Measurements from ENCODE around the gene CCL26. TPM values are rescaled to one million over a fixed set of nuclear protein-coding genes. Genes with fewer than 3 reads are reported as not detected.
A peak's percentile ranks its signal among the peaks of the same experiment; 100 is the strongest.
"Not testable (repeated sequence)": the region's sequence is repeated elsewhere in the genome, so short reads cannot be mapped to it uniquely, and the experiment has no call there.

Gene CCL26
- total RNA-seq, 6 experiments from 2014 or later = 2.9 to 6.3 (median 4.4) TPM

GRCh38 chr7:75771224-75771623 is 787 bp downstream of the CCL26 start:
- no peaks in the 10 kb centered on the region for H3K36me3 Mint-ChIP-seq (ENCODE audit: low read depth)
- TF ChIP-seq, protein P1, sequence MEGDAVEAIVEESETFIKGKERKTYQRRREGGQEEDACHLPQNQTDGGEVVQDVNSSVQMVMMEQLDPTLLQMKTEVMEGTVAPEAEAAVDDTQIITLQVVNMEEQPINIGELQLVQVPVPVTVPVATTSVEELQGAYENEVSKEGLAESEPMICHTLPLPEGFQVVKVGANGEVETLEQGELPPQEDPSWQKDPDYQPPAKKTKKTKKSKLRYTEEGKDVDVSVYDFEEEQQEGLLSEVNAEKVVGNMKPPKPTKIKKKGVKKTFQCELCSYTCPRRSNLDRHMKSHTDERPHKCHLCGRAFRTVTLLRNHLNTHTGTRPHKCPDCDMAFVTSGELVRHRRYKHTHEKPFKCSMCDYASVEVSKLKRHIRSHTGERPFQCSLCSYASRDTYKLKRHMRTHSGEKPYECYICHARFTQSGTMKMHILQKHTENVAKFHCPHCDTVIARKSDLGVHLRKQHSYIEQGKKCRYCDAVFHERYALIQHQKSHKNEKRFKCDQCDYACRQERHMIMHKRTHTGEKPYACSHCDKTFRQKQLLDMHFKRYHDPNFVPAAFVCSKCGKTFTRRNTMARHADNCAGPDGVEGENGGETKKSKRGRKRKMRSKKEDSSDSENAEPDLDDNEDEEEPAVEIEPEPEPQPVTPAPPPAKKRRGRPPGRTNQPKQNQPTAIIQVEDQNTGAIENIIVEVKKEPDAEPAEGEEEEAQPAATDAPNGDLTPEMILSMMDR (IDR thresholded peaks at IDR 0.05) = no peak
- DNase-seq = peak; percentile 78
- H3K27me3 Mint-ChIP-seq (ENCODE audit: insufficient read depth) = peaks cover 1% of the 10 kb centered on the region; the same call in 1 of the 2 replicates
- peaks cover 26% of the 10 kb centered on the region for H3K4me1 Mint-ChIP-seq (ENCODE audit: low read depth)
- H3K9me3 Mint-ChIP-seq = no peaks in the 10 kb centered on the region
- H3K4me3 Mint-ChIP-seq = peak overlapping the region; percentile 3; the same call in 1 of the 2 replicates
- peak overlapping the region; percentile 85 for H3K27ac Mint-ChIP-seq

GRCh38 chr7:75762350-75762917 is 9.6 kb downstream of the CCL26 start:
- H3K4me3 Mint-ChIP-seq = no peak overlapping the region
- no peak overlapping the region for H3K27ac Mint-ChIP-seq
- H3K27me3 Mint-ChIP-seq (ENCODE audit: insufficient read depth) = peaks cover 2% of the 10 kb centered on the region; the same call in 1 of the 2 replicates
- DNase-seq = peak; percentile 76
- no peaks in the 10 kb centered on the region for H3K36me3 Mint-ChIP-seq (ENCODE audit: low read depth)
- TF ChIP-seq, protein P1 (IDR thresholded peaks at IDR 0.05) = peak; percentile 84
- H3K9me3 Mint-ChIP-seq = no peaks in the 10 kb centered on the region
- H3K4me1 Mint-ChIP-seq (ENCODE audit: low read depth) = peaks cover 7% of the 10 kb centered on the region

DNA sequence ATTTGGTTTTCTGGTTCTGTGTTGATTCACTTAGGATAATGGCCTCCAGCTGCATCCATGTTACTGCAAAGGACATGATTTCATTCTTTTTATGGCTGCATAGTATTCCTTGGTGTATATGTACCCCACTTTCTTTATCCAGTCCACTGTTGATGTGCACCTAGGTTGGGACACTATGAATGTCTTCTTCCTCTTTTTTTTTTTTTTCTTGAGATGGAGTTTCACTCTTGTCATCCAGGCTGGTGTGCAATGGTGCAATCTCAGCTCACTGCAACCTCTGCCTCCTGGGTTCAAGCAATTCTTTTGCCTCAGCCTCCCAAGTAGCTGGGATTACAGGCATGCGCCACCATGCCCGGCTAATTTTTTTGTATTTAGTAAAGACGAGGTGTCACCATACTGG is 10.2 kb downstream of the CCL26 start:
- not testable (repeated sequence) for H3K4me1 Mint-ChIP-seq (ENCODE audit: low read depth); DNase-seq; H3K4me3 Mint-ChIP-seq; H3K9me3 Mint-ChIP-seq; H3K27ac Mint-ChIP-seq; H3K36me3 Mint-ChIP-seq (ENCODE audit: low read depth); H3K27me3 Mint-ChIP-seq (ENCODE audit: insufficient read depth)

GRCh38 chr7:75758491-75758890 is 13.5 kb downstream of the CCL26 start:
- Mint-ChIP-seq H3K27me3 (ENCODE audit: insufficient read depth) (peaks cover 2% of the 10 kb centered on the region; the same call in 1 of the 2 replicates), H3K4me1 (ENCODE audit: low read depth) (peaks cover 10% of the 10 kb centered on the region), H3K4me3 (no peak overlapping the region), H3K36me3 (ENCODE audit: low read depth) (no peaks in the 10 kb centered on the region), H3K27ac (no peak overlapping the region), H3K9me3 (no peaks in the 10 kb centered on the region)
- TF ChIP-seq, protein P1 (IDR thresholded peaks at IDR 0.05) = no peak
- no peak for DNase-seq

DNA sequence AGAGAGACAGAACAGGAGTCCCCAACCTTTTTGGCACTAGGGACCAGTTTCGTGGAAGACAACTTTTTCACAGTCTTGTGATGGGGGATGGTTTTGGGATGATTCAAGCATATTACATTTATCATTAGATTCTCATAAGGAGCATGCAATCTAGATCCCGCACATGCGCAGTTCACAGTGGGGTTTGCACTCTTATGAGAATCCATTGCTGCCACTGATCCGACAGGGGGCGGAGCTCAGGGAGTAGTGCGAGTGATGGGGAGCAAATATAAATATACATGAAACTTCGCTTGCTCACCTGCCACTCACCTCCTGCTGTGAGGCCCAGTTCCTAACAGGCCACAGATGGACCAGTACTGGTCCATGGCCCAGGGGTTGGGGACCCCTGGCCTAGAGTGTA is 14.2 kb downstream of the CCL26 start:
- Mint-ChIP-seq H3K27ac (no peak overlapping the region), H3K9me3 (no peaks in the 10 kb centered on the region)
- TF ChIP-seq, protein P1 (IDR thresholded peaks at IDR 0.05) = no peak

DNA sequence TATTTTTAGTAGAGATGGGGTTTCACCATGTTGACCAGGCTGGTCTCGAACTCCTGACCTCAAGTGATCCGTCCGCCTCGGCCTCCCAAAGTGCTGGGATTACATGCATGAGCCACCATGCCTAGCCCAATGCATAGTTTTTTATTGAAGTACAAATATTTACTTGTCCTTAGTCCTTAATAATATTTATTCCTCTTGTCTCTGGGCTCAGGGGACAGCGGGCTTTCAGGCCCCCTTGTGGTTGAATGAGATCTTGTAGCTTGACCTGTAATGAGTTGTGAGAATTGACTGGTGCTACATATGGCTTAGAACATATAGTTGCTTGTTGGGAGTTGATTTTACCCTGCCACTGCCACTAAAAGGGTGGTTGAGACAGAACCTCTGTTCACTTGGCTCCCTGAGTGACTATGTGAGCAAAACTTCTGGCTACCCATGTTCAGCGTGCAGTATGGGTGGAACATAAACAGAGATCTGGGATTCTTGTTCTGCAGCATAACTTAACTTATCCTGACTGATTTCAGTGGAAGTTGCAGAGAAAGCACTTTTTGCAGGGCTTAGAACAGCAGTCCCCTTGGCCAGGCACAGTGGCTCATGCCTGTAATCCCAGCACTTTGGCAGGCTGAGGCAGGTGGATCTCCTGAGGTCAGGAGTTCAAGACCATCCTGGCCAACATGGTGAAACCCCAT is 14.9 kb downstream of the CCL26 start:
- H3K4me3 Mint-ChIP-seq = no peak overlapping the region
- H3K27ac Mint-ChIP-seq = no peak overlapping the region
- H3K27me3 Mint-ChIP-seq (ENCODE audit: insufficient read depth) = peaks cover 2% of the 10 kb centered on the region; the same call in 1 of the 2 replicates
- TF ChIP-seq, protein P1 (IDR thresholded peaks at IDR 0.05) = peak; percentile 81
- peaks cover 9% of the 10 kb centered on the region for H3K4me1 Mint-ChIP-seq (ENCODE audit: low read depth)
- no peaks in the 10 kb centered on the region for H3K9me3 Mint-ChIP-seq
- no peaks in the 10 kb centered on the region for H3K36me3 Mint-ChIP-seq (ENCODE audit: low read depth)
- no peak for DNase-seq

More for the DNA sequence above, 14.2 kb downstream of the CCL26 start:
- Mint-ChIP-seq H3K36me3 (ENCODE audit: low read depth) (no peaks in the 10 kb centered on the region), H3K4me3 (no peak overlapping the region), H3K4me1 (ENCODE audit: low read depth) (peaks cover 14% of the 10 kb centered on the region), H3K27me3 (ENCODE audit: insufficient read depth) (peaks cover 2% of the 10 kb centered on the region; the same call in 1 of the 2 replicates)
- DNase-seq = no peak
